ENCODE results near the gene RUVBL2.

Gene RUVBL2

GRCh38 chr19:48989701-48990291 is 3.9 kb upstream of the RUVBL2 start:
- Mint-ChIP-seq H3K36me3 (ENCODE audit: low read depth) (peaks cover 40% of the 10 kb centered on the region), H3K27ac (peak overlapping the region; percentile 24 to 91 (median 85)), H3K9me3 (no peaks in the 10 kb centered on the region), H3K4me1 (peaks cover 36% of the 10 kb centered on the region), H3K4me3 (peak overlapping the region; percentile 20 to 53 (median 45)), H3K27me3 (ENCODE audit: low read depth) (no peaks in the 10 kb centered on the region)
- TF ChIP-seq CTCF (IDR thresholded peaks at IDR 0.05; ENCODE audit: unreplicated experiment in 3 of 3): no peak

GRCh38 chr19:48990400-48990799 is 3.3 kb upstream of the RUVBL2 start:
- Mint-ChIP-seq H3K36me3 (ENCODE audit: low read depth) (peaks cover 37% of the 10 kb centered on the region), H3K4me1 (peaks cover 42% of the 10 kb centered on the region), H3K9me3 (no peaks in the 10 kb centered on the region), H3K4me3 (peak overlapping the region in 2 of 3 experiments; percentile 45 to 53), H3K27ac (peak overlapping the region; percentile 24 to 85 (median 72)), H3K27me3 (ENCODE audit: low read depth) (no peaks in the 10 kb centered on the region)
- no peak for TF ChIP-seq CTCF (IDR thresholded peaks at IDR 0.05; ENCODE audit: unreplicated experiment in 3 of 3)

GRCh38 chr19:48991011-48991609 is 2.6 kb upstream of the RUVBL2 start:
- H3K9me3 Mint-ChIP-seq: no peaks in the 10 kb centered on the region
- peak overlapping the region in 2 of 3 experiments; percentile 72 to 85 for H3K27ac Mint-ChIP-seq
- no peaks in the 10 kb centered on the region for H3K27me3 Mint-ChIP-seq (ENCODE audit: low read depth)
- peaks cover 35% of the 10 kb centered on the region for H3K36me3 Mint-ChIP-seq (ENCODE audit: low read depth)
- no peak for TF ChIP-seq CTCF (IDR thresholded peaks at IDR 0.05; ENCODE audit: unreplicated experiment in 3 of 3)
- H3K4me1 Mint-ChIP-seq: peaks cover 42% of the 10 kb centered on the region
- H3K4me3 Mint-ChIP-seq: peak overlapping the region; percentile 44 to 96 (median 96)

- Mint-ChIP-seq H3K27me3 (ENCODE audit: low read depth) (no peaks in the 10 kb centered on the region), H3K4me3 (peak overlapping the region; percentile 93 to 96 (median 96)), H3K9me3 (no peaks in the 10 kb centered on the region), H3K36me3 (ENCODE audit: low read depth) (peaks cover 29% of the 10 kb centered on the region), H3K27ac (peak overlapping the region; percentile 85 to 99 (median 98)), H3K4me1 (peaks cover 42% of the 10 kb centered on the region)
- no peak for TF ChIP-seq CTCF (IDR thresholded peaks at IDR 0.05; ENCODE audit: unreplicated experiment in 3 of 3)
Measured at GRCh38 chr19:48991873-48992580, 1.7 kb upstream of the RUVBL2 start.

GRCh38 chr19:48992581-48993174 is 1.0 kb upstream of the RUVBL2 start:
- H3K36me3 Mint-ChIP-seq (ENCODE audit: low read depth): peaks cover 24% of the 10 kb centered on the region
- H3K4me1 Mint-ChIP-seq: peaks cover 42% of the 10 kb centered on the region
- H3K4me3 Mint-ChIP-seq: peak overlapping the region; percentile 93 to 96 (median 96)
- H3K9me3 Mint-ChIP-seq: no peaks in the 10 kb centered on the region
- peak overlapping the region; percentile 85 to 99 (median 98) for H3K27ac Mint-ChIP-seq
- H3K27me3 Mint-ChIP-seq (ENCODE audit: low read depth): no peaks in the 10 kb centered on the region
- TF ChIP-seq CTCF (IDR thresholded peaks at IDR 0.05; ENCODE audit: unreplicated experiment in 3 of 3): no peak
